ENCODE data around the gene AGPAT2. TPM values are rescaled to one million over a fixed set of nuclear protein-coding genes. Genes with fewer than 3 reads are reported as not detected.
A peak's percentile ranks its signal among the peaks of the same experiment; 100 is the strongest.
"Not testable (repeated sequence)": the region's sequence is repeated elsewhere in the genome, so short reads cannot be mapped to it uniquely, and the experiment has no call there.

AGPAT2 gene
- total RNA-seq, 1 experiment from 2014 or later, result 40.2 TPM

DNA sequence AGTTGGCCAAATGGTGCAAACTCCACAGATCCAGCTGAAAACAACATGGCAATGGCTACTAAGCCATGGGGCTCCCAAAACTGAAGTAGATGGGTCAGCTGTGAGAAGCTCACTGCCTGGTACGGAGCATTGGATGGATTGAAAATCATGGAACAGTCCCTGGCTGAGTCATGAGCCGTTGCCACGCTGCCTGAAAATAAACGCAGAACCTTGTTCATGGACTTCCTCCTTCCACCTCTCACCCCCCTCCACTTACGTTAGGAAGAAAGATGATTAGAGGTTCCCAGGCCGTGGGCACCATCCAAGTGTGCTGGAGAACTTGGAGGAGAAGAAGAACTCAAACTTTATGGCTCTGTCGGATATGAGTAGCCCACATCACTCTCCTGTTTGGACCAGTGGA, 18.3 kb upstream of the AGPAT2 start:
- H3K27me3 Mint-ChIP-seq (ENCODE audit: low read depth), result peaks cover 22% of the 10 kb centered on the region

GRCh38 chr9:136704741-136705140, 17.5 kb upstream of the AGPAT2 start:
- POLR2A ChIA-PET, result interaction anchor here (0.7 kb wide), 1 partner anchor 29 kb away, joined by 6 read pairs; no protein-coding TSS in a partner anchor
- not testable (repeated sequence) for H3K9me3 Mint-ChIP-seq

More for the DNA sequence above, 18.3 kb upstream of the AGPAT2 start:
- Mint-ChIP-seq H3K9me3 (no peaks in the 10 kb centered on the region), H3K36me3 (no peaks in the 10 kb centered on the region), H3K27ac (no peak overlapping the region), H3K4me1 (no peaks in the 10 kb centered on the region; the same call in 1 of the 2 replicates), H3K4me3 (no peak overlapping the region)
- POLR2A ChIA-PET, result interaction anchor here (0.7 kb wide), 1 partner anchor 30 kb away, joined by 6 read pairs; no protein-coding TSS in a partner anchor
- CTCF ChIA-PET, result interaction anchor here (0.7 to 1.2 kb wide), 3 partner anchors 22 to 273 kb away, joined by 3 read pairs; no protein-coding TSS in a partner anchor
- DNase-seq (ENCODE audit: low spot score), result no peak
- no peak for TF ChIP-seq MLX (CRISPR knock-in tag; IDR thresholded peaks at IDR 0.05)
- TF ChIP-seq, protein P1, sequence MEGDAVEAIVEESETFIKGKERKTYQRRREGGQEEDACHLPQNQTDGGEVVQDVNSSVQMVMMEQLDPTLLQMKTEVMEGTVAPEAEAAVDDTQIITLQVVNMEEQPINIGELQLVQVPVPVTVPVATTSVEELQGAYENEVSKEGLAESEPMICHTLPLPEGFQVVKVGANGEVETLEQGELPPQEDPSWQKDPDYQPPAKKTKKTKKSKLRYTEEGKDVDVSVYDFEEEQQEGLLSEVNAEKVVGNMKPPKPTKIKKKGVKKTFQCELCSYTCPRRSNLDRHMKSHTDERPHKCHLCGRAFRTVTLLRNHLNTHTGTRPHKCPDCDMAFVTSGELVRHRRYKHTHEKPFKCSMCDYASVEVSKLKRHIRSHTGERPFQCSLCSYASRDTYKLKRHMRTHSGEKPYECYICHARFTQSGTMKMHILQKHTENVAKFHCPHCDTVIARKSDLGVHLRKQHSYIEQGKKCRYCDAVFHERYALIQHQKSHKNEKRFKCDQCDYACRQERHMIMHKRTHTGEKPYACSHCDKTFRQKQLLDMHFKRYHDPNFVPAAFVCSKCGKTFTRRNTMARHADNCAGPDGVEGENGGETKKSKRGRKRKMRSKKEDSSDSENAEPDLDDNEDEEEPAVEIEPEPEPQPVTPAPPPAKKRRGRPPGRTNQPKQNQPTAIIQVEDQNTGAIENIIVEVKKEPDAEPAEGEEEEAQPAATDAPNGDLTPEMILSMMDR (IDR thresholded peaks at IDR 0.05), result no peak
- ATAC-seq, result no peak

DNA sequence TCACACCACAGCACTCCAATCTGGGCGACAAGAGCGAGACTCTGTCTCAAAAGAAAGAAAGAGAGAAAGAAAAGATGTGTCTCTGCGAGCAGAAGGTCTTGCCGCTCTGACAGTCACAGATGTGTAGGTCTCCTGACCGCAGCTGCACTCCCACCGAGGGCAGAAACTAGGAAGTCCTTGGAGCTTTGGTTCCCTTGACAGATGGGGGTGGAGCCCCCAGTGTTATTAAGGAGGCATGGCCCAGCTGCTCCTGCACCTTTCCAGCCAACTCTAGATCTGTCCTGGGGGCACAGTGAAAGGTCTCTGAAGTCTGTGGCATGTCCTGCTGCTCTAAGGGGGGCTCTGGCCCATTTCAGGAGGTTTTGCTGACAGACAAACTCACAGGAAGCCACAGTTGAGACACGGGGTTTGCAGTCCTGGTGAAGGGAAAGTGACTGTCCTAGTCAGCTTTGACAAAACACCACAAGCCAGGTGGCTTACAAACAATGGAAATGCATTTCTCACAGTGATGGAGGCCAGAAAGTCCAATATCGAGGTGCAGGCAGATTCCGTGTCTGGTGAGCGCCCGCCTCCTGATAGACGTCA, 16.1 kb upstream of the AGPAT2 start:
- Mint-ChIP-seq H3K9me3 (no peaks in the 10 kb centered on the region), H3K4me3 (no peak overlapping the region), H3K27me3 (ENCODE audit: low read depth) (peaks cover 23% of the 10 kb centered on the region), H3K4me1 (no peaks in the 10 kb centered on the region; the same call in 1 of the 2 replicates), H3K36me3 (no peaks in the 10 kb centered on the region), H3K27ac (no peak overlapping the region)
- DNase-seq (ENCODE audit: low spot score) (no peak), ATAC-seq (no peak)
- ChIA-PET CTCF (interaction anchor here (2.9 kb wide), 1 partner anchor 31 kb away, joined by 13 read pairs; no protein-coding TSS in a partner anchor), POLR2A (no interaction called here)
- no peak for TF ChIP-seq RORB (CRISPR knock-in tag; IDR thresholded peaks at IDR 0.05)
- no peak for TF ChIP-seq ZBTB21 (CRISPR knock-in tag; IDR thresholded peaks at IDR 0.05; ENCODE audit: borderline replicate concordance)
- no peak for TF ChIP-seq FOXK1 (CRISPR knock-in tag; IDR thresholded peaks at IDR 0.05)
- no peak for TF ChIP-seq CREM (CRISPR knock-in tag; IDR thresholded peaks at IDR 0.05)
- TF ChIP-seq NFATC4 (CRISPR knock-in tag; IDR thresholded peaks at IDR 0.05), result no peak

More at GRCh38 chr9:136704741-136705140, 17.5 kb upstream of the AGPAT2 start:
- H3K27ac Mint-ChIP-seq; ATAC-seq; DNase-seq (ENCODE audit: low spot score); H3K4me1 Mint-ChIP-seq; H3K4me3 Mint-ChIP-seq; H3K36me3 Mint-ChIP-seq: not testable (repeated sequence)
- CTCF ChIA-PET, result interaction anchor here (0.7 to 1.2 kb wide), 2 partner anchors 33 to 274 kb away, joined by 3 read pairs; no protein-coding TSS in a partner anchor
- peaks cover 23% of the 10 kb centered on the region for H3K27me3 Mint-ChIP-seq (ENCODE audit: low read depth)

- Mint-ChIP-seq H3K36me3 (no peaks in the 10 kb centered on the region), H3K4me1 (peaks cover 4% of the 10 kb centered on the region), H3K9me3 (no peaks in the 10 kb centered on the region), H3K4me3 (peak overlapping the region; percentile 60), H3K27me3 (ENCODE audit: low read depth) (peaks cover 23% of the 10 kb centered on the region), H3K27ac (no peak overlapping the region)
- no peak for DNase-seq (ENCODE audit: low spot score)
- ATAC-seq, result peak; percentile 84
- POLR2A ChIA-PET, result no interaction called here
- CTCF ChIA-PET, result interaction anchor here (2.9 kb wide), 1 partner anchor 30 kb away, joined by 13 read pairs; no protein-coding TSS in a partner anchor
- TF ChIP-seq, protein P2, sequence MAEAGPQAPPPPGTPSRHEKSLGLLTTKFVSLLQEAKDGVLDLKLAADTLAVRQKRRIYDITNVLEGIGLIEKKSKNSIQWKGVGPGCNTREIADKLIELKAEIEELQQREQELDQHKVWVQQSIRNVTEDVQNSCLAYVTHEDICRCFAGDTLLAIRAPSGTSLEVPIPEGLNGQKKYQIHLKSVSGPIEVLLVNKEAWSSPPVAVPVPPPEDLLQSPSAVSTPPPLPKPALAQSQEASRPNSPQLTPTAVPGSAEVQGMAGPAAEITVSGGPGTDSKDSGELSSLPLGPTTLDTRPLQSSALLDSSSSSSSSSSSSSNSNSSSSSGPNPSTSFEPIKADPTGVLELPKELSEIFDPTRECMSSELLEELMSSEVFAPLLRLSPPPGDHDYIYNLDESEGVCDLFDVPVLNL (CRISPR knock-in tag; IDR thresholded peaks at IDR 0.05; ENCODE audit: borderline replicate concordance, low read depth), result no peak
- TF ChIP-seq IRF1 (CRISPR knock-in tag; IDR thresholded peaks at IDR 0.05) (no peak), NR3C1 (CRISPR knock-in tag; conservative IDR thresholded peaks at IDR 0.05; ENCODE audit: low read depth) (no peak), MXD4 (CRISPR knock-in tag; IDR thresholded peaks at IDR 0.05; ENCODE audit: borderline replicate concordance) (no peak), ZNF138 (CRISPR knock-in tag; conservative IDR thresholded peaks at IDR 0.05) (no peak), NR2C2 (CRISPR knock-in tag; IDR thresholded peaks at IDR 0.05) (no peak), TP53 (CRISPR knock-in tag; IDR thresholded peaks at IDR 0.05) (no peak), CBFB (CRISPR knock-in tag; IDR thresholded peaks at IDR 0.05; ENCODE audit: low read depth) (no peak), AR (CRISPR knock-in tag; IDR thresholded peaks at IDR 0.05) (no peak), ATF1 (CRISPR knock-in tag; IDR thresholded peaks at IDR 0.05) (no peak), RELA (CRISPR knock-in tag; IDR thresholded peaks at IDR 0.05; ENCODE audit: borderline replicate concordance) (no peak), TCF7 (CRISPR knock-in tag; IDR thresholded peaks at IDR 0.05; ENCODE audit: low read depth) (no peak), ETV6 (CRISPR knock-in tag; IDR thresholded peaks at IDR 0.05) (no peak), NR1H2 (CRISPR knock-in tag; IDR thresholded peaks at IDR 0.05) (no peak)
Measured at GRCh38 chr9:136701668-136702053, 14.4 kb upstream of the AGPAT2 start.

All from WTC11 (cell line).